ENCODE data around the gene EIF3I. TPM values are rescaled to one million over a fixed set of nuclear protein-coding genes. Genes with fewer than 3 reads are reported as not detected.

The EIF3I gene
- total RNA-seq, 4 donors from 2014 or later, result 123 to 224 (median 171) TPM

DNA sequence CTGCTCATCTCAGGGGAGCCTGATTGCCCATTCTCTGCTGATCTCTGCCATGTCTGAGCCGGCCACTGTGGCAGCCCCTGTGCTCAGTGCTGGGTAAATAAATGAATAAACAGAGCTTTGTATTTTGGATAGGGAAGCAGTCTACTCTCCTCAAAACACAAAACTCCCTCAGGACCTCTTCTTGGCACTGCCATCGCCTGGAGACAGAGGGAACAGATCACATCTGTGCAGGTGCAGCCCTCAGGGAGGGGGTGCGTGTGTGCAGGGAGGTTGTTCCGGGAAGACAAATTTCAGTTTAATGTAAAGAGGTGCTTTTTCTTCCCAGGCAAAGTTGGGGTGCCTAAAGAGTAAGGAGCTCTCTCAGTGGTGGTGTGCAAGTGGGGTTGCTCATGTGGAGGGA is 17.1 kb downstream of the EIF3I start:
- Histone ChIP-seq H3K27ac (peak overlapping the region in 3 of 4 donors; percentile 80 to 89 (median 87)), H3K4me1 (peaks cover 0 to 39% (median 12%) of the 10 kb centered on the region in 3 donors), H3K36me3 (peaks cover 0 to 11% of the 10 kb centered on the region in 2 donors), H3K4me3 (no peak overlapping the region), H3K9me3 (no peaks in the 10 kb centered on the region), H3K27me3 (no peaks in the 10 kb centered on the region)
- no peak for ATAC-seq
- TF ChIP-seq, protein P1, sequence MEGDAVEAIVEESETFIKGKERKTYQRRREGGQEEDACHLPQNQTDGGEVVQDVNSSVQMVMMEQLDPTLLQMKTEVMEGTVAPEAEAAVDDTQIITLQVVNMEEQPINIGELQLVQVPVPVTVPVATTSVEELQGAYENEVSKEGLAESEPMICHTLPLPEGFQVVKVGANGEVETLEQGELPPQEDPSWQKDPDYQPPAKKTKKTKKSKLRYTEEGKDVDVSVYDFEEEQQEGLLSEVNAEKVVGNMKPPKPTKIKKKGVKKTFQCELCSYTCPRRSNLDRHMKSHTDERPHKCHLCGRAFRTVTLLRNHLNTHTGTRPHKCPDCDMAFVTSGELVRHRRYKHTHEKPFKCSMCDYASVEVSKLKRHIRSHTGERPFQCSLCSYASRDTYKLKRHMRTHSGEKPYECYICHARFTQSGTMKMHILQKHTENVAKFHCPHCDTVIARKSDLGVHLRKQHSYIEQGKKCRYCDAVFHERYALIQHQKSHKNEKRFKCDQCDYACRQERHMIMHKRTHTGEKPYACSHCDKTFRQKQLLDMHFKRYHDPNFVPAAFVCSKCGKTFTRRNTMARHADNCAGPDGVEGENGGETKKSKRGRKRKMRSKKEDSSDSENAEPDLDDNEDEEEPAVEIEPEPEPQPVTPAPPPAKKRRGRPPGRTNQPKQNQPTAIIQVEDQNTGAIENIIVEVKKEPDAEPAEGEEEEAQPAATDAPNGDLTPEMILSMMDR (IDR thresholded peaks at IDR 0.05), result no peak
- no peak for TF ChIP-seq POLR2AphosphoS5 (IDR thresholded peaks at IDR 0.05)
- no peak for TF ChIP-seq POLR2A (IDR thresholded peaks at IDR 0.05)
- WGBS, 2 donors (ENCODE audit: low coverage in 1 of 2), result 71% methylated on average over 2 of the region's 4 CpGs; no CpG with 5 or more reads in 1 of the 2 donors

DNA sequence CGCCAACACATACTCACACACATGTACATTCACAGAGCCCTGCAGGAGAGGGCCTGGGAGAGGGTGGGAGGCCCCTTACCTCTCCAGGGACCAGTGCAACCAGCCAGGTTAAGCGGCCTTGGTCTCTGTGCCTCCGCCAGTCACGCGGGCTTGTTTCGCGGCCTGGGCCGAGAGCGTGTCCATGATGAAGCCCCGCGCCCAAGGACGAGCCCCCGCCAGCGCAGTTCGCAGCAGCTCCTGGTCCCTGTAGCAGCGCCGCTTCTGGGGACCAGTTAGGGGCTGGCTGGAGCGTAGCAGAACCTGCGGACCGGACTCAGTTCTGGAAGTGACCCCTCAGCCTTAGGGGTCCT is 17.6 kb downstream of the EIF3I start:
- Histone ChIP-seq H3K27ac (peak overlapping the region in 3 of 4 donors; percentile 80 to 89 (median 87)), H3K9me3 (no peaks in the 10 kb centered on the region), H3K4me1 (peaks cover 0 to 39% (median 12%) of the 10 kb centered on the region in 3 donors), H3K27me3 (no peaks in the 10 kb centered on the region), H3K36me3 (peaks cover 0 to 6% of the 10 kb centered on the region in 2 donors), H3K4me3 (peak overlapping the region in 1 of 2 donors; percentile 70)
- ATAC-seq, result peak; percentile 1
- no peak for TF ChIP-seq EP300 (IDR thresholded peaks at IDR 0.05)
- TF ChIP-seq POLR2A (IDR thresholded peaks at IDR 0.05), result no peak
- TF ChIP-seq POLR2AphosphoS5 (IDR thresholded peaks at IDR 0.05), result no peak
- TF ChIP-seq, protein P1 (IDR thresholded peaks at IDR 0.05), result no peak
- no CpG with 5 or more reads among the region's 20 CpGs for WGBS, 2 donors (ENCODE audit: low coverage in 1 of 2)

DNA sequence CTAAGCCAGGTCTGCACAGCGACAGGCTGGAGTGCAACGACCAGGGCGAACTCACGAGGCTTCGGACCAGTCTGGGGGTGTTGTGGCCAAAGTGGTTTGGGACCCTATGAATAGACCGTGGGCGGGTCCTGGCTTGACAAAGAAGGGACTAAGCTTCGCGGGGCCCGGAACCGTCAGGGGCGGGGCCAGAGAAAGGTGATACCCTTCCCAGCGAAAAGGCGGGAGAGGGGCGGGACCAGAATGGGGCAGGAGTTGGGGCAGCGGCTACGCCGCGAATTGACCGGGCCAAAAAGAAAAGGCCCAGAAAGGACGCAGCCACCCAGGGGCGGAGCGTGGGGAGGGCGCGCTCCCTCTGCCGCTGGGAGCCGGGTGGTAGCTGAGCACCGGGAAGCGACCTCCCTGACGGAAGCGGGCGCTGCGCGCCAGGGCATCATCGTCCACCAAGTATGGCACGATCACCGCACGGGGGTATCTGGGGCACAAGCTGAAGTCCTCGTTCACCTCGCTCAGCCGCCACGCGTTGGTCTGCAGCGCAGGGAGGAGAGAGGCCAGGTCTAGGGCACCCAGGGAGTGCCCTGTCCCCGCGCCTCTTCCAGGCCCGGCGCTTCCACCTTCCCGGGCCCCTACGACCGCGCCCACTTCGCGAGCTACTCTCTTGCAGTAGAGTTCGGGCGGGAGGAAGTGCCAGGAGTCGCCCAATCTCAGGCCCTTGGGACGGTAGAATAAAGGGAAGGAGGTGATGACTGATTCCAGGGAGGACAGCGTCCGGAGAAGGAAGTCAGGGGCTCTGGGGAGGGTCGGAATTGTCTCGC is 18.1 kb downstream of the EIF3I start:
- H3K9me3 ChIP-seq, result no peaks in the 10 kb centered on the region
- H3K4me3 ChIP-seq, result peak overlapping the region; percentile 40 to 70
- H3K4me1 ChIP-seq, result peaks cover 0 to 39% (median 12%) of the 10 kb centered on the region in 3 donors
- H3K27ac ChIP-seq, result peak overlapping the region; percentile 0 to 89 (median 84)
- H3K36me3 ChIP-seq, result peaks cover 0 to 3% of the 10 kb centered on the region in 2 donors
- TF ChIP-seq EP300 (IDR thresholded peaks at IDR 0.05), result no peak
- peak in 1 of 2 donors; percentile 31 for TF ChIP-seq POLR2A (IDR thresholded peaks at IDR 0.05)
- TF ChIP-seq, protein P1 (IDR thresholded peaks at IDR 0.05), result peak in 2 of 4 experiments; percentile 15 to 53
- TF ChIP-seq POLR2AphosphoS5 (IDR thresholded peaks at IDR 0.05), result no peak
- H3K27me3 ChIP-seq, result no peaks in the 10 kb centered on the region
- 0 to 1% methylated on average over 8 to 22 of the region's 62 CpGs for WGBS, 2 donors (ENCODE audit: low coverage in 1 of 2)
- peak; percentile 90 for ATAC-seq

- WGBS, 2 donors (ENCODE audit: low coverage in 1 of 2), result 0% methylated on average over 3 of the region's 55 CpGs
- Histone ChIP-seq H3K27ac (peak overlapping the region in 3 of 4 donors; percentile 80 to 89 (median 87)), H3K36me3 (no peaks in the 10 kb centered on the region), H3K4me3 (peak overlapping the region; percentile 40 to 70), H3K27me3 (no peaks in the 10 kb centered on the region), H3K4me1 (peaks cover 0 to 43% (median 12%) of the 10 kb centered on the region in 3 donors), H3K9me3 (no peaks in the 10 kb centered on the region)
- peak; percentile 65 for ATAC-seq
- TF ChIP-seq EP300 (IDR thresholded peaks at IDR 0.05) (no peak), POLR2AphosphoS5 (IDR thresholded peaks at IDR 0.05) (no peak), POLR2A (IDR thresholded peaks at IDR 0.05) (no peak)
- TF ChIP-seq, protein P1 (IDR thresholded peaks at IDR 0.05), result no peak
Measured at GRCh38 chr1:32241001-32241763, 19.0 kb downstream of the EIF3I start.
